Gastroesophageal sphincter (tissue), 4 donors: Measurements from ENCODE around the gene PEMT. TPM values are rescaled to one million over a fixed set of nuclear protein-coding genes. Genes with fewer than 3 reads are reported as not detected.

Experiments
- ATAC-seq: fragments of 150-250 bp; one replicate; pipeline ENCODE4 v1.9.1; 2016; ENCODE audit warnings: mild to moderate bottlenecking, moderate library complexity
- H3K27ac ChIP-seq, 4 donors: fragments of 200-600 bp; sonication (generic) in 3 of 4; 1 replicate in 3 of 4; 2 replicates in 1 of 4; pipeline ENCODE4 v1.5.1; 2016 to 2019
- H3K27me3 ChIP-seq: fragments of 200-600 bp; sonication (generic); one replicate; pipeline ENCODE4 v1.5.1; 2019
- H3K36me3 ChIP-seq, 2 donors: fragments of 200-600 bp; sonication (generic); one replicate each; pipeline ENCODE4 v1.5.1; 2019; ENCODE audit warnings: control low read depth in 1 of 2
- H3K4me1 ChIP-seq, 3 donors: fragments of 200-600 bp; sonication (generic); 1 replicate in 2 of 3; 2 replicates in 1 of 3; pipeline ENCODE4 v1.5.1; 2016 to 2019; ENCODE audit warnings: control low read depth in 2 of 3
- H3K4me3 ChIP-seq, 2 donors: fragments of 200-600 bp; sonication (generic); one replicate each; pipeline ENCODE4 v1.5.1; 2019; ENCODE audit warnings: mild to moderate bottlenecking in 1 of 2, moderate library complexity in 1 of 2
- H3K9me3 ChIP-seq, 3 donors: fragments of 200-600 bp; sonication (generic); one replicate each; pipeline ENCODE4 v1.5.1; 2017 to 2019; ENCODE audit warnings: control low read depth in 2 of 3
- EP300 ChIP-seq: sonication (generic); formaldehyde crosslinking; IDR thresholded peaks from one replicate; pipeline ENCODE4 v1.6.1; 2017; ENCODE audit warnings: antibody characterized with exemption, mild to moderate bottlenecking
- POLR2A ChIP-seq, 2 donors: fragments of 450-650 bp; IDR thresholded peaks; one replicate each; pipeline ENCODE4 v1.6.1; 2017; ENCODE audit warnings: antibody characterized with exemption in 2 of 2, mild to moderate bottlenecking in 2 of 2, moderate library complexity in 1 of 2
- POLR2AphosphoS5 ChIP-seq: sonication (generic); formaldehyde crosslinking; IDR thresholded peaks from one replicate; pipeline ENCODE4 v1.6.1; 2017; ENCODE audit warnings: antibody characterized with exemption
- WGBS, 2 donors: methylation state at CpG; one replicate each; pipeline ENCODE4 v1.1.5; 2018; ENCODE audit warnings: low coverage in 1 of 2; 5-methylcytosine and 5-hydroxymethylcytosine counted together
- total RNA-seq, 4 donors: library from RNA; depleted of rRNA; stranded (reverse); fragments of >200 nt; gene quantifications; one replicate each; pipeline ENCODE4 v1.1.0, GENCODE V29; 2016
- TF ChIP-seq, protein P1 (sequence below), 4 experiments: fragments of 200-600 bp in 2 of 4; fragments of 450-650 bp in 2 of 4; sonication (generic) in 1 of 4; IDR thresholded peaks; one replicate each; pipeline ENCODE4 v1.5.1; 2017 to 2019; ENCODE audit warnings: antibody characterized with exemption in 4 of 4, mild to moderate bottlenecking in 2 of 4, moderate library complexity in 2 of 4

Gene PEMT
- total RNA-seq, 4 donors from 2014 or later, result 8.6 to 20.7 (median 17.5) TPM

DNA sequence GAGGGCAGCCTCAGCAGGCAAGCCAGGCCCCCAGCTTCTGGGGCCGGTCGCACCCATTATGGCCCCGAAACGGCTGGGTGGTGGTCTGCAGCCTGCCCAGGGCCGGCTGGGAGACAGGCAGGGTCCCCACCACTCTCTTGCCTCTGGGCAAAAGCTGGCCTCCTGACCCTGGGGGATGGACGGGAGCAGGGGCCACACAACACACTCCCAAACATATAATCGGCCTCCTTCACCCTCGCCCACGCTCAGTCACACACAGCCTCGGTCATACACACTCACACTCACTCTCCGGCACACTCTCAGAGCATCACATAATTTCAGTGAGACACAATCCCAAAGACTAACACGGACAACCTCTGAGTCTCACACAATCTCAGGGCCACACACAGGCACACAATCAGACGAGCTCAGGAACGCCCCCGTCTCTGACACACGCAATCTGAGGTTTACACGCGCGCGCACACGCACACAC lies 589 bp downstream of the PEMT start:
- peaks cover 0 to 27% (median 11%) of the 10 kb centered on the region in 3 donors for H3K4me1 ChIP-seq
- H3K36me3 ChIP-seq, result no peaks in the 10 kb centered on the region
- TF ChIP-seq EP300 (no peak), POLR2A (IDR thresholded peaks at IDR 0.05) (no peak), POLR2AphosphoS5 (no peak)
- TF ChIP-seq, protein P1, sequence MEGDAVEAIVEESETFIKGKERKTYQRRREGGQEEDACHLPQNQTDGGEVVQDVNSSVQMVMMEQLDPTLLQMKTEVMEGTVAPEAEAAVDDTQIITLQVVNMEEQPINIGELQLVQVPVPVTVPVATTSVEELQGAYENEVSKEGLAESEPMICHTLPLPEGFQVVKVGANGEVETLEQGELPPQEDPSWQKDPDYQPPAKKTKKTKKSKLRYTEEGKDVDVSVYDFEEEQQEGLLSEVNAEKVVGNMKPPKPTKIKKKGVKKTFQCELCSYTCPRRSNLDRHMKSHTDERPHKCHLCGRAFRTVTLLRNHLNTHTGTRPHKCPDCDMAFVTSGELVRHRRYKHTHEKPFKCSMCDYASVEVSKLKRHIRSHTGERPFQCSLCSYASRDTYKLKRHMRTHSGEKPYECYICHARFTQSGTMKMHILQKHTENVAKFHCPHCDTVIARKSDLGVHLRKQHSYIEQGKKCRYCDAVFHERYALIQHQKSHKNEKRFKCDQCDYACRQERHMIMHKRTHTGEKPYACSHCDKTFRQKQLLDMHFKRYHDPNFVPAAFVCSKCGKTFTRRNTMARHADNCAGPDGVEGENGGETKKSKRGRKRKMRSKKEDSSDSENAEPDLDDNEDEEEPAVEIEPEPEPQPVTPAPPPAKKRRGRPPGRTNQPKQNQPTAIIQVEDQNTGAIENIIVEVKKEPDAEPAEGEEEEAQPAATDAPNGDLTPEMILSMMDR (IDR thresholded peaks at IDR 0.05), result no peak
- H3K27me3 ChIP-seq, result no peaks in the 10 kb centered on the region
- peak overlapping the region; percentile 64 to 90 for H3K4me3 ChIP-seq
- ATAC-seq, result no peak
- WGBS, 2 donors, result 3 to 10% methylated on average over 5 to 7 of the region's 21 CpGs
- H3K27ac ChIP-seq, result peak overlapping the region in 3 of 4 donors; percentile 84 to 94 (median 90)
- H3K9me3 ChIP-seq, result no peaks in the 10 kb centered on the region

DNA sequence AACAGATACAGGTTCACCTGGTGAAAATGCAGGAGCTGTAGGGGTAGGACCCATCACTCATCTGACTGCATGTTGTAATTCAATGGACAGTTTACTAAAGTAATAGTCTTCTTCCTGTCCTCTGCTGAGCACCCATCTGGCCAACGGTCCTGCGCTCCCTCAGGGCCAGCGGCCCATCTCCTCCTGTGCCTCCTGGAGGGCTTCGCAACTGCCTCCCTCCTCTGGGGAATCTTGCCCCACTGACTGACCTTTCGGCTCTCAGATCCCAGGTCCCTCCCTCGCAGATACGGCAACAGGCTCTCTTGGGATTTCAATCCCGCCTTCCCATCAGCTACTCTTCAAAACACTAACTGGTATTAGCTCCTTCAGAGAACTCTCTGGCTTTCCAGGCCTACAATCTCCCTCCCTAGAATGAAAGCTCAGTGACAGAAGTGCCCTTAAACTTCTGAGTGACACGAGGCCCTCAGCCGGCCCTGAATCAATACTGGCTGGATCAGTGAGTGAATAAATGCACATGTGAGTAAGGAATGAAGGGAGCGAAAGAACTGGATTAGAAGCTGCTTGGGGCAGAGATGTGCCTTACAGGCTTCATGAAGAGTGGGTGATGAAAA lies 1.3 kb downstream of the PEMT start:
- Histone ChIP-seq H3K9me3 (no peaks in the 10 kb centered on the region), H3K4me1 (peaks cover 0 to 27% (median 11%) of the 10 kb centered on the region in 3 donors), H3K27ac (peak overlapping the region in 3 of 4 donors; percentile 84 to 94 (median 90)), H3K27me3 (no peaks in the 10 kb centered on the region), H3K4me3 (peak overlapping the region in 1 of 2 donors; percentile 90), H3K36me3 (no peaks in the 10 kb centered on the region)
- no peak for TF ChIP-seq EP300
- TF ChIP-seq, protein P1 (IDR thresholded peaks at IDR 0.05), result no peak
- TF ChIP-seq POLR2AphosphoS5, result no peak
- no peak for TF ChIP-seq POLR2A (IDR thresholded peaks at IDR 0.05)
- 57 to 67% methylated on average over 5 to 7 of the region's 11 CpGs for WGBS, 2 donors
- ATAC-seq, result no peak

DNA sequence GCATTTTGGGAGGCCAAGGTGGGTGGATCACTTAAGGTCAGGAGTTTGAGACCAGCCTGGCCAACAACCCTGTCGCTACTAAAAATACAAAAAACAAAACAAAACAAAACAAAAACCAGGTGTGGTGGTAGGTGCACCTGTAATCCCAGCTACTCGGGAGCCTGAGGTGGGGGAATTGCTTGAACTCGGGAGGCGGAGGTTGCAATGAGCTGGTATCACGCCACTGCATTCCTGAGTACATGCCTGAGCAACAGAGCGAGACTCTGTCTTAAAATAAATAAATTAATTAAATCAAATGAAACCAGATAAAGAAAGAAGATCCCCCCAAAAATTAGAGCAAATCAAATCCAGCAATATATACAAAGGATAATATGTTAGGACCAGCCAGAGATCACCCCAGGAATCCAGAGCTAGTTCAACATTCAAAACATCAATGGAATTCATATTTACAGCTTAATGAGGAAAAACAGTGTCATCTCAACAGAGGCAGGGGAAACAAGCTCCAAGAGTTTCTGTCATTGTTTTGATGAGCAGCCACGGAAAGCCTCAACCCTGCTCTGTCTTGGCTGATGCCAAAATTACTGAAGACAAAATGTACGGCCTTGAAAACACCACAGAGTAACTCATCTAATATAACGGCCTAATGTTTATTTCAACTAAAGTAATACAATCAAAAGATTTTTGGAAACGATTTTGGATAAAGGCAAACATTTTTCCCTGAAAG lies 3.7 kb downstream of the PEMT start:
- TF ChIP-seq POLR2A (IDR thresholded peaks at IDR 0.05), result no peak
- no peak for ATAC-seq
- H3K9me3 ChIP-seq, result no peaks in the 10 kb centered on the region
- H3K36me3 ChIP-seq, result no peaks in the 10 kb centered on the region
- no peaks in the 10 kb centered on the region for H3K27me3 ChIP-seq
- H3K4me3 ChIP-seq, result no peak overlapping the region
- 65 to 67% methylated on average over 4 to 9 of the region's 10 CpGs for WGBS, 2 donors
- no peak overlapping the region for H3K27ac ChIP-seq
- peaks cover 0 to 21% (median 11%) of the 10 kb centered on the region in 3 donors for H3K4me1 ChIP-seq

DNA sequence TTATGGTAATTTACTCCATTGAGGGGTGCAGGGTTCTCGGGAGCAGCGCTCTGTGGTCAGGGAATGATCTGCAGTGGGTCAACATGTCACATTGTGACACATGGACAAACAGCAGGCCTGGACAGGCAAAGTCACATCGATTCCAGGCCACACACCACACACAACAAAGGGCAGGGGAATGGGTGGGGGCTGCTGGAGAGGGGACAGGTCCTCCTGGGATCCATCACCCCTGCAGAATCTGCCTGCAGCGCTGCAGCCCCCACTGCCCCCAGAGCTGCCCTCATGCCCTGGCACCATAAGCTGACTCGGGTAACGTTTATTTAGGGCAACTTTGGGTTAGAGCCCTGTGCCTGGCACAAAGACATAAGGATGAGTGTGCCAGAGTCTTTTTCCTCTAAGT lies 9.1 kb downstream of the PEMT start:
- no peaks in the 10 kb centered on the region for H3K27me3 ChIP-seq
- no peak for ATAC-seq

DNA sequence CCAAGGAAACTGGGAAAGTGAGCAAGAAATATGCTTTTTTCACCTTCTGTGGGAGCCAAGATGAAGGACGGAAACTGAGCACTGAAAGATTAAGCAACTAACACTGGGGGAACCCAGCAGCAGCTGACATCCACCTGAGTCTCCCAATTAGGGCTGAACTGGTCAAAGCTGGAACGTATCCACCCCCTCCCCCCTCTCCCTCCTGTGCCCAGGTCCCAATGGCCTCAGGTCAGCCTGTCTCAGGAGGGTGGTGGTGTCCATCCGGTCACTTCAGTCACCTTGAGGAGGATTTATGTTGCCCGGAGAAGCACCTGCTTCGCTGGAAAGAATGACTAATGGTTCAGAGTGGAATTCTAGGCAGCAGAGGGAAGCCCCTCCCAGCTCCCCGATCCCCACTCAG lies 10.0 kb downstream of the PEMT start:
- no peak overlapping the region for H3K27ac ChIP-seq
- 93% methylated on average over 3 of the region's 6 CpGs; no CpG with 5 or more reads in 1 of the 2 donors for WGBS, 2 donors
- no peak for ATAC-seq
- TF ChIP-seq, protein P1 (IDR thresholded peaks at IDR 0.05), result no peak
- TF ChIP-seq EP300 (no peak), POLR2A (IDR thresholded peaks at IDR 0.05) (no peak), POLR2AphosphoS5 (no peak)
- H3K4me3 ChIP-seq, result no peak overlapping the region
- no peaks in the 10 kb centered on the region for H3K9me3 ChIP-seq
- peaks cover 0 to 5% of the 10 kb centered on the region in 2 donors for H3K36me3 ChIP-seq
- no peaks in the 10 kb centered on the region for H3K27me3 ChIP-seq
- no peaks in the 10 kb centered on the region for H3K4me1 ChIP-seq

More for the DNA sequence above, 9.1 kb downstream of the PEMT start:
- Histone ChIP-seq H3K9me3 (no peaks in the 10 kb centered on the region), H3K36me3 (no peaks in the 10 kb centered on the region), H3K4me1 (no peaks in the 10 kb centered on the region), H3K27ac (no peak overlapping the region), H3K4me3 (no peak overlapping the region)
- 82% methylated on average over 3 of the region's 6 CpGs; no CpG with 5 or more reads in 1 of the 2 donors for WGBS, 2 donors
- TF ChIP-seq, protein P1 (IDR thresholded peaks at IDR 0.05), result no peak
- TF ChIP-seq POLR2A (IDR thresholded peaks at IDR 0.05) (no peak), POLR2AphosphoS5 (no peak), EP300 (no peak)
